Ureter (tissue), 1 donor: ENCODE data around the gene CDC42EP3. TPM values are rescaled to one million over a fixed set of nuclear protein-coding genes. Genes with fewer than 3 reads are reported as not detected.
A peak's percentile ranks its signal among the peaks of the same experiment; 100 is the strongest.

Source experiments
- DNase-seq: peaks from one replicate; pipeline ENCODE4 v3.0.0-alpha.2; 2020; ENCODE audit warnings: low spot score
- total RNA-seq: library from RNA; stranded (reverse); gene quantifications from one replicate; pipeline ENCODE4 v1.2.4, GENCODE V29; 2023
- donor health status: DM: yes; HTN: yes; CAD: no.

CDC42EP3 gene
- total RNA-seq, 1 donor from 2014 or later = 95.3 TPM

DNA sequence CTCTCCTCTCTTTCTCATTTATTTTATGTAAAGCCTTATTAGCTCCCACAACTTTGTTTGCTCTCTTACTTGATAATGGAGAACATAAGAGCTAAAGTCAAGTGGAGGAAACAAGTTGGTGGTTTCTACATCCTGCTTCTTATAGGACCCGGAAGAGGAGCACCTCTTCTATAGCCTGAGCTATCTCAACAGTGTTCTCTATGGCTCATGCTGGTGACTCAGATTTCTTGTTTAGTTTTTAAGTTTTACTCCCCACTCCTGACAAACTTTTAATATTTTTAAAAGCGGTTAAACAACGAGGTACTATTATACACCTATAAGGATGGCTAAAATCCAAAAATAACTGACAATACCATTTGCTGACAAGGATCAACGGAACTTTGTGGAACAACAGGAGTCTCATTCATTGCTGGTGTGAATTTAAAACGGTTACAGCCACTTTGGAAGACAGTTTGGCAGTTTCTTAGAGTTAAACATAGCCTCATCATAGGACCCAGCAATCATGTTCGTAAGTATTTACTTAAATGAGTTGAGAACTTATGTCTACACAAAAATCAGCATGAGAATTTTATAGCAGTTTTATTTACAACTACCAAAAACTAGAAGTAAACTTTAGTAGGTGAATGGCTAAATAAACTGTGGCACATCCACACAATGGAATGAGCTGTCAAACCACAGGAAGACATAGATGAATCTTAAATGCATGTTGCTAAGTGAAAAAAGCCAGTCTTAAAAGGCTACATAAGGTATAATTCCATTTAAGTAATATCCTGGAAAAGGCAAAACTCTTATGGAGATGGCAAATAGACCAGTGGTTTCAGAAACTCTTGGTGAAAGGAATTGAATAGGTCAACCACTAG is 12.7 kb upstream of the CDC42EP3 start:
- DNase-seq = no peak

- no peak for DNase-seq
Observed at GRCh38 chr2:37683241-37683640, 11.8 kb upstream of the CDC42EP3 start.

- DNase-seq = no peak
Observed at GRCh38 chr2:37682473-37682872, 11.0 kb upstream of the CDC42EP3 start.

DNA sequence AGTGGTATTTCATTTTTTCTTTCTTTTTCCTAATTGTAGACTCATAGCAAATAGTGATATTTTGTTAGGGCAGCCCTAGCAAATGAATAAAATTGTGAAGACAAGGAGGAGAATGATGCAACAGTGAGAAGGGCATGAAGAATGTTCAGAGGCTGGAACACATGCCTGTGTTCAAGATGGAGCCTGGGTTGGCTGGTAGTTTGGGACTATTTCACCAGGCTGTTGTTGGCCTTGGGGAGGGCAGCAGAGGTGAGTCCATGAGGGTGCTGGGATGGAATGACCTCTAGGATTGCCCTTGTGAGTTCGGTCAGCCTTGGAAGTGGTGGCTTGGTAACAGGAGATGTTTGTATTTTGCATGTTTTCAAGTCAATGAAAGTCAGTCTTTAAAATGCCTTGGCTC is 10.1 kb upstream of the CDC42EP3 start:
- DNase-seq = no peak

GRCh38 chr2:37679072-37679695 is 7.7 kb upstream of the CDC42EP3 start:
- DNase-seq = no peak

GRCh38 chr2:37676274-37676673 is 4.8 kb upstream of the CDC42EP3 start:
- no peak for DNase-seq

GRCh38 chr2:37674946-37675345 is 3.5 kb upstream of the CDC42EP3 start:
- DNase-seq = no peak

GRCh38 chr2:37672870-37673184 is 1.4 kb upstream of the CDC42EP3 start:
- no peak for DNase-seq

DNA sequence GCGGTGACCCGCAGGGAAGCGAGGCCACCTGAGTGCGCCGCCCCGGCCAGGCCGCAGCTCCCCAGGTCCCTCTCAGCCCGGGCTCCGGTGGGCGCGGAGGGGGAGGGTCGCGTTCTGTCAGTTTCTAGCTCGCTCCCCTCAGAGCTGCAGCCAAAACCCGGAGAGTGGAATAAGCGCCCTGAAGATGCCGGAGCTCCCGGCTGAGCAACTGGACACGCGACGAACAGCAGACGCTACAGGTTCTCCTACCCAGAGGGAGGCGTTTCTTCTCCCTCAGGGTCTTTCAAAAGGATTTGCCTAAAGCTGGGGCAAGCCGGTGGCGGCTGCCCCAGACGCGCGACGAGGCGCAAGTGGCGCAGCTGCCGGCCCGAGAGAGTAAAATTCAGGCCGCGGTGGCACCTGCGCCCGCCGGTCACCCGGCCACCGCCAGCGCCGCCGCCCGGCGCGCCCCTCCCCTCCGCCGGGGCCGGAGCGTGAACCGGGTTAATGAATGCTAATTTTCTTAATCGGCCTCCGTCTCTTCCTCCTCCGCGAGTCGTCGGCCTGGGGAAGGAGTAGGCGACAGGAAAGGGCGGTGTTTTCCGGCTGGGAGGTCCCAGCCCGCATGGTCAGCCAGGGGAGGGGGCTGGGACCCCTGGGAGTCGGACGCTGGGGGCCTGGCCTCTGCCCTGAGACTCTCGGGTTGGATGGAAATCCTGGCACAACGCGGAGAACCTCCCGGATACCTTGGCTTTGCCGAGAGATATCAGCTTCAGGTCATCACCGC is 845 bp upstream of the CDC42EP3 start:
- peak; percentile 80 for DNase-seq

DNA sequence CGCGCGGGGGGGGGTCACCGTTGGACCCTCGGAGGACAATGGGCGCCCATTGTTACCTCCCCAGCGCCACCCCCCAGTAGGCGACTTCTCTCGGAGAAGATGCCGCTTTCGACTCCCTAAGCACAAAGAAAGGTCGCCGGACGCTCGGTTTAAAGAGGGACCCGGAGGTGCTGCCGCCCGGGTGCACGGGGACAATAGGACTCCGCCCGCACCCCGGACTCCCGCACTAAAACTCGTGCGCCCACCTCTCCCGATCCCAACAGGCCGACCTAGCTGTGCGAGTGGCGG is 318 bp upstream of the CDC42EP3 start:
- DNase-seq = no peak

DNA sequence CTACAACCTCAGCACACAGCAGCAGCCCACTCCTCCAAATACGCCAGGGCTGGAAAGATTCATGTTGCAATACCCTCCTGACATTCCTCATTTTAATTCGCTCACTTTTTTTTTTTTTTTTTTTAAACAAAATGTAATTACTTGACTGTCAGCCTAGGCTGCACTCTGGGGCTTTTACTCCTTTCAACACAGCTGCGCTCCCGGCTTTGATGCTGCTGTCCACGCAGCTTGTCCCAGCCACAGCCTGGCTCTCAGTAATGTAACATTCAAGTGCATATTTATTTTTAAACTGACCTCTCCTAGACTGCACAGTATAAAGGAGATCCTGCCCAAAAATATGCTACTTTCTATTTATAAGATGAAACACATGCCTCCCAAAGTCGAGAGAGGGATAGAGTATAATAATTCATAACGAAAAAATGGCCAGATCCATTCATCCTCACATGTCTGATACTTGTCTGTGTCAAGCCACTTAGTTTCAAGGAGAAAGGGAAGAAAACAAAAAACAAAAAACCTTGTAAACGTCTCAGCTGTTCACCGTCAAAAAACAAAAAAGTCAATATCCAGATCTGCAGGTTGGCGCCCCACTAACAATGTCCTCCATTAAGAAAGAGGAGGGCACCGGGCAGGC is 949 bp downstream of the CDC42EP3 start:
- no peak for DNase-seq

DNA sequence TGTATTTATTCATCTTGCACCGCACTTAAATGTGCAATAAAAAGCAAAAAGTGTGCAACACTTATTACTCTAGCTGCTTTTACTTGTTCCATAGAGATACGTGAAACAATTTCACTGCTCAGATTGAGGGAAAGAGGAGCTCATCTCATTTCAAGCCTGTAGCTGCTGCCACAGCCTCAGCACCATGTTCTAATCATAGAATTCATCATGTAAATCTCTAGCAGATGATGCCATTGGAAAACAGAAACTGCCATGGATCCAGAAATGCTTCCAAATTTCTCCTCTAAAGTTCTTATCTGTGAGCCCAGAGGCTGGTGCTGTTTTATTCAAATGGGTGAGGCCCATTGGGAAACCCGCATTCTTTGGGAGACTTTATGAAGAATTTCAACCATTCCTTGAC is 2.0 kb downstream of the CDC42EP3 start:
- no peak for DNase-seq

- no peak for DNase-seq
Observed at GRCh38 chr2:37667704-37668103, 3.7 kb downstream of the CDC42EP3 start.

- no peak for DNase-seq
Observed at GRCh38 chr2:37666772-37667171, 4.7 kb downstream of the CDC42EP3 start.

DNA sequence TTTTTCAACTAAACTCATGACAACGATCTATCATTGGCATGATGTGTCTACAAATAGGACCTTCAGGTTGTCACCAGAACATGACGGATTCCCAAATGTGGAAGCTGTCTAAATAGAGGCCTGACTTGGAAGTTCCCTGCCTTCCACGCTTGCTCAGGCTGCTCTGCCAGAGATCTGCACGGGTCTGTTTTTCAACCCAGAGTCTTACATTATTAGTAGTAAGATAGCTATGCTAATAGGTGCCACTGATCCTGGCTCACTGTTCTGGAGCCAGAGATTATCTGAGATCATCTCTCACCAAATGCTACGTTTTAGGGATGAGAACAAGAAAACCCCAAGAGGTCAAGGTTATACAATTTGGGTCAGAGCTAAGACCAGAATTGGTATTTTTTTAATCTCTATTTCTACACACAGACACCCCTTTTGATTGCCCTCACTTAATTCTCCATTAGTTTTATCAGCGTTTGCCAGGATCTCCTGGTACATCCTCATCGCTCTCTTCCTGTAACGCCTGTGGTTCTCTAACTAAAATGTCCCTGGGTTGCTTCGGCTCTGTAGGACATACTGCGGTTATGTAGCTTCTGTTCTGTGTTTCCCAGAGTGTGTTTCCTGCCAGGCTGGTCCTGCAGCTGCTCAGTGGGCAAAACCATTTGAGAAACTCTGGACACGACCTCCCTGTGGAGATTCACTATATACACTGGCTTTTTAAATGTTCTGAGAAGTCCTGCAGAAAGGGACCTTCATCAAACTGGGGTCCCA is 5.7 kb downstream of the CDC42EP3 start:
- DNase-seq = no peak

- no peak for DNase-seq
Observed at GRCh38 chr2:37665043-37665442, 6.4 kb downstream of the CDC42EP3 start.

GRCh38 chr2:37664231-37664643 is 7.2 kb downstream of the CDC42EP3 start:
- DNase-seq = no peak

- no peak for DNase-seq
Observed at GRCh38 chr2:37663390-37663789, 8.1 kb downstream of the CDC42EP3 start.

DNA sequence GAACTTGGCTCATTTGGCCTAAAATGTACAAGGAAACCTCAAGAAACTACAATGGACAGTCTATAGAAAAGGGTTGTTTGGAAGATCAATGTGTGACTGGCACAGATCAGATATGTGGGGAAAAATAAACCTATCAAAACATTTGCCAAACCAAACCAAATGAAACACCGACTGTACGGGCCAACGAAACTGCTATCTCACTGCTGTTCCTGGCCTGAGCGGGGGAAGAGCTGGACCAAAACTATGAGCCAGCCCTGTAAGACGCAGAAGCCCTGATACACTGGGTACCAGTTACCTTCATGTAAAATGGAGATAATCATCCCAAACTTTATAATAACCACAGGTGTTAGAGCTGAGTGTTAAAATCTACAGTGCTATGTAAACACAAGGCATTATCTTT is 11.7 kb downstream of the CDC42EP3 start:
- DNase-seq = no peak

DNA sequence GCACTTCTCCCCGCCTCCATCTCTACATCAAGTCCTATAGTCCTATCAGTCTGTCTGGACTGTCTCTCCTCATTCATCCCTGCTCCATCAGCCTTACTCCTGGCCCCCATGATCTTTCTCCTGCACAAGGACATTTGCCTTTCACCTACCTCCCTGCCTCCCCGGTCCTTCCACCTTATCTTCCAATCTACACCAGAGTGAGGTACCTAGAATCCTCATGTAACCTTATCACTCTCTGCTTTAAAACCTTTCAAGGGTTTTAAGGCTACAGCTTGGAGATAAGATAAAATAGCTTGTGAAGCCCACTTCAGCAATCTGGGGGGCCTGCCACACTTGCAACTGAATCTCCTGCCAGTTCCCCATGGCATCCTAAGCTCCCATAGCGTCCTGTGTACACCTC is 12.8 kb downstream of the CDC42EP3 start:
- no peak for DNase-seq

DNA sequence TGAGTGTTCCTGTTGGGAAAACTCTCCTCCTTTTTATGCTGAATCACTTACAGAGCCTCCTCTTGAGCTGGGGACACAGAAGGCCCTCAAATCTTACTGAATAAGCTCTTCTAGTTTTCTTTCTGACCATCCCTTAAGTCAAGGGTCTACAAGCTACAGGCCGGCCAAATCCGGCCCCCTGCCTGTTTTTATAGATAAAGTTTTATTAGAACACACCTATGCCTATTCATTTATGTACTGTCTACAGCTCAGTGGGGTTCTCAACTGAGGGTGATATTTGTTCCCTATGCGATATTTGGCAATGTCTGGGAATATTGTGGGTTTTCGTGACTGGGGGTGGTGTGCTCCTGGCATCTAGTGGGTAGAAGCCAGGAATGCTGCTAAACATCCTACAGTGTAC is 14.0 kb downstream of the CDC42EP3 start:
- DNase-seq = no peak
